Naive thymus-derived CD4-positive, alpha-beta T cell (primary cell): Measurements from ENCODE around the gene SYS1. TPM values are rescaled to one million over a fixed set of nuclear protein-coding genes. Genes with fewer than 3 reads are reported as not detected.

Source experiments
- ATAC-seq: fragments of 150-1000 bp; cut with Tn5 transposase; 2 replicates; pipeline ENCODE4 v1.10.0; 2021; ENCODE audit warnings: mild to moderate bottlenecking, moderate library complexity
- CTCF ChIA-PET: fragments of 350-600 bp; sonication (Branson Sonifier 250); formaldehyde crosslinking; loops from one replicate; lab custom pipeline; 2021; ENCODE audit warnings: antibody characterized with exemption; lab: Charles Lee
- POLR2A ChIA-PET: fragments of 350-600 bp; sonication (Branson Sonifier 250); formaldehyde crosslinking; loops from one replicate; lab custom pipeline; 2021; ENCODE audit warnings: antibody characterized with exemption, inconsistent platforms; lab: Charles Lee
- DNase-seq, 9 donors: peaks; one replicate each; pipeline versions ENCODE4 v3.0.0 to v3.0.0-alpha.2; 2020 to 2022; ENCODE audit warnings: mixed read lengths in 1 of 9
- H3K27ac ChIP-seq: one replicate; pipeline ENCODE4 v1.7.0; 2013; ENCODE audit warnings: mild to moderate bottlenecking, low read depth, low read length, moderate library complexity
- H3K27me3 ChIP-seq, 2 donors: one replicate each; pipeline ENCODE4 v1.7.0; 2013; ENCODE audit warnings: low read length in 2 of 2, mild to moderate bottlenecking in 2 of 2, moderate library complexity in 2 of 2; ENCODE audit not compliant: control insufficient read depth in 2 of 2, insufficient read depth in 2 of 2
- H3K36me3 ChIP-seq, 3 experiments: 1 replicate in 2 of 3; 2 replicates in 1 of 3; pipeline ENCODE4 v1.7.0; 2013; ENCODE audit warnings: low read length in 3 of 3, mild to moderate bottlenecking in 3 of 3, moderate library complexity in 1 of 3; ENCODE audit not compliant: insufficient read depth in 3 of 3, control insufficient read depth in 2 of 3
- H3K4me1 ChIP-seq, 2 donors: one replicate each; pipeline ENCODE4 v1.7.0; 2013; ENCODE audit warnings: low read length in 2 of 2, mild to moderate bottlenecking in 2 of 2, moderate library complexity in 1 of 2; ENCODE audit not compliant: control insufficient read depth in 2 of 2, insufficient read depth in 2 of 2
- H3K4me3 ChIP-seq: 2 replicates; pipeline ENCODE4 v1.7.0; 2013; ENCODE audit warnings: mild to moderate bottlenecking, low read length
- H3K9me3 ChIP-seq, 3 experiments: 1 replicate in 2 of 3; 2 replicates in 1 of 3; pipeline ENCODE4 v1.7.0; 2013; ENCODE audit warnings: low read length in 3 of 3; ENCODE audit not compliant: control insufficient read depth in 2 of 3
- H3K27ac Mint-ChIP-seq, 9 donors: one replicate each; pipeline ENCODE4 v1.8.0; 2020 to 2022; ENCODE audit warnings: mixed read lengths in 9 of 9, mild to moderate bottlenecking in 8 of 9, moderate library complexity in 5 of 9, inconsistent platforms in 2 of 9
- H3K27me3 Mint-ChIP-seq, 5 donors: one replicate each; pipeline ENCODE4 v1.8.0; 2021 to 2022; ENCODE audit warnings: mixed read lengths in 5 of 5, mild to moderate bottlenecking in 1 of 5
- H3K36me3 Mint-ChIP-seq, 5 donors: one replicate each; pipeline ENCODE4 v1.8.0; 2020 to 2022; ENCODE audit warnings: mixed read lengths in 5 of 5, mild to moderate bottlenecking in 3 of 5, inconsistent platforms in 1 of 5
- H3K4me1 Mint-ChIP-seq, 7 donors: one replicate each; pipeline ENCODE4 v1.8.0; 2020 to 2022; ENCODE audit warnings: mixed read lengths in 7 of 7, mild to moderate bottlenecking in 3 of 7, inconsistent platforms in 1 of 7
- H3K4me3 Mint-ChIP-seq, 10 donors: one replicate each; pipeline ENCODE4 v1.8.0; 2020 to 2022; ENCODE audit warnings: mild to moderate bottlenecking in 10 of 10, mixed read lengths in 10 of 10, moderate library complexity in 6 of 10, inconsistent platforms in 2 of 10
- H3K9me3 Mint-ChIP-seq, 11 donors: one replicate each; pipeline ENCODE4 v1.8.0; 2020 to 2022; ENCODE audit warnings: mixed read lengths in 11 of 11, mild to moderate bottlenecking in 4 of 11, inconsistent platforms in 1 of 11, moderate library complexity in 1 of 11
- intact Hi-C, 2 donors: fragments of 100-400 bp; cut with micrococcal nuclease; formaldehyde crosslinking; loops; one replicate each; pipeline ENCODE4 v1.15.1; 2023
- polyA plus RNA-seq, 2 donors: library from polyadenylated mRNA; unstranded; fragments of 300-500 nt; fragmentation: Illumina TruSeq; gene quantifications; one replicate each; pipeline ENCODE4 v1.2.3, GENCODE V29; 2021
- total RNA-seq, 6 experiments: library from RNA in 5 of 6; stranded (reverse) in 5 of 6; gene quantifications; 1 replicate in 5 of 6; 2 replicates in 1 of 6; pipeline ENCODE4 v1.2.3 and lab custom pipeline; 2021 to 2026

Gene SYS1
- total and polyA plus RNA-seq, 7 experiments from 2014 or later: 23.9 to 111 (median 62.0) TPM

DNA sequence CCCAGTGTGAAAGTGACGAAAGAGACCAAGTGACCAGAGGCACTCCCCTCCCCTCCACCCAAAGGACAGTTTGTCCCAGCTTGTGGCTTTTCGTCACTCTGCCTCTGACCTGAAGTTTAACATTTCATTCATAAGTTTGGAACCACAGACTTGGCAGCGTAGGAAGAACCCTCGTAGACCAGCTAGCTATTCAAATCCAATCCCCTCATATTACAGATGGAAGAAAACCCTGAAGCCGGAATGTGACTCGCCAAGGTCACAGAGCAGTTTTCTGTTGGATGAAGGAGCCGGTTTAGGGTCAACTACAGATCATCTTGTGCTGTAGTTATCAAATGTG, 3.9 kb upstream of the SYS1 start:
- Mint-ChIP-seq H3K9me3 (peaks cover 0 to 4% (median 0%) of the 10 kb centered on the region in 11 donors), H3K4me1 (peaks cover 3 to 61% (median 13%) of the 10 kb centered on the region in 7 donors), H3K27ac (peak overlapping the region in 2 of 9 donors; percentile 23 to 39), H3K36me3 (peaks cover 0 to 4% (median 0%) of the 10 kb centered on the region in 5 donors), H3K4me3 (no peak overlapping the region), H3K27me3 (peaks cover 0 to 2% (median 0%) of the 10 kb centered on the region in 5 donors)
- Histone ChIP-seq H3K4me3 (no peak overlapping the region), H3K27me3 (no peaks in the 10 kb centered on the region), H3K9me3 (no peaks in the 10 kb centered on the region), H3K36me3 (peaks cover 0 to 7% (median 0%) of the 10 kb centered on the region in 3 experiments), H3K27ac (no peak overlapping the region), H3K4me1 (peaks cover 3 to 4% of the 10 kb centered on the region in 2 donors)
- intact Hi-C loops: no loop called here
- no peak for ATAC-seq
- no peak for DNase-seq
- POLR2A ChIA-PET: interaction anchor here (1.5 kb wide), 1 partner anchor 78 kb away, joined by 11 read pairs; no protein-coding TSS in a partner anchor
- CTCF ChIA-PET: interaction anchor here (0.6 to 9.2 kb wide), 7 partner anchors 15 to 494 kb away, joined by 3 to 146 read pairs (median 3); no protein-coding TSS in a partner anchor

DNA sequence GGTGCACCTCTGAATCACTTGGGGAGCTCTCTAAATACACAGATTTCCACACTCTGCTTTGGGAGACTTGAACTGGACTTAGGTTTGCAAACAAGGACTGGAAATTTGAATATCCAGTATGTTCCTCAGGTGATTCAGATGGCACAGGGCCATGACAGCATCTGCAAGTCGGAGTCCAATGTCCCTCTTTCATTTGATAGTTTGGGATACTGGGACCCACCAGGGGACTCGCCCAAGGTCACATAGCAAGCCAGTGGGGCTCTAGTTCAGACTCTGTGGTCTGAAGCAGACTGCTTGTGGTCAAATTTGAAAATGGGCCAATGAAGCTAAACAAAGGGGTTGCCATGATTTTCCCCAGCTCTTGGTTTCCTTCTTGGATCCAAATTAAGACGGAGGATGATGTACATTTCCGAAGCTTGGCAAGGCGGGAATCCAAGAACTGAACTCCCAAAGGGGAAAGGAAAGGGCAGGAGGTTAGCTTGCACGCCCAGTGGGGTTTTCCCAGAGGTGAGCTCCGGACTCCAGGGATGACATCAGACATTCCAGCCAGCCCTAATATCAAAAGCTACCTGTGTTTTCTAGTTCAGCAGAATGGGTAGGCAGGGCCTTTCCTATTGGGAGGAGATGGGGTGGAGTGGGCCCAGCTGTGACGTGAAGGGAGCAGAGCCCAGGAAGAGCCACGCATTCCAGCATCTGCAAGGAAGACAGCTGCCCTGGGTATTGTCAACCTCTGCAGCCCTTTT, 3.4 kb upstream of the SYS1 start:
- Mint-ChIP-seq H3K9me3 (peaks cover 0 to 4% (median 0%) of the 10 kb centered on the region in 11 donors), H3K4me1 (peaks cover 5 to 57% (median 17%) of the 10 kb centered on the region in 7 donors), H3K27me3 (peaks cover 0 to 2% (median 0%) of the 10 kb centered on the region in 5 donors), H3K27ac (no peak overlapping the region), H3K36me3 (peaks cover 0 to 6% (median 0%) of the 10 kb centered on the region in 5 donors), H3K4me3 (no peak overlapping the region)
- no peaks in the 10 kb centered on the region for H3K9me3 ChIP-seq
- ATAC-seq (no peak), DNase-seq (no peak)
- intact Hi-C loops: loop anchor here (5.0 to 10.0 kb wide), 4 partner anchors 395 to 1902 kb away; partner anchors contain the start of genes STK4 (in 2 of the 2), TOMM34 (in 2 of the 2), DNTTIP1 (in 1 of the 2) and SRSF6 (in 1 of the 2)
- no peak overlapping the region for H3K4me3 ChIP-seq
- peaks cover 0 to 7% (median 0%) of the 10 kb centered on the region in 3 experiments for H3K36me3 ChIP-seq
- ChIA-PET POLR2A (interaction anchor here (1.4 to 1.5 kb wide), 2 partner anchors 78 to 93 kb away, joined by 4 to 11 read pairs; no protein-coding TSS in a partner anchor), CTCF (interaction anchor here (0.6 to 9.2 kb wide), 7 partner anchors 14 to 411 kb away, joined by 3 to 146 read pairs (median 4); no protein-coding TSS in a partner anchor)
- H3K27me3 ChIP-seq: no peaks in the 10 kb centered on the region
- H3K27ac ChIP-seq: no peak overlapping the region
- peaks cover 6 to 7% of the 10 kb centered on the region in 2 donors for H3K4me1 ChIP-seq

DNA sequence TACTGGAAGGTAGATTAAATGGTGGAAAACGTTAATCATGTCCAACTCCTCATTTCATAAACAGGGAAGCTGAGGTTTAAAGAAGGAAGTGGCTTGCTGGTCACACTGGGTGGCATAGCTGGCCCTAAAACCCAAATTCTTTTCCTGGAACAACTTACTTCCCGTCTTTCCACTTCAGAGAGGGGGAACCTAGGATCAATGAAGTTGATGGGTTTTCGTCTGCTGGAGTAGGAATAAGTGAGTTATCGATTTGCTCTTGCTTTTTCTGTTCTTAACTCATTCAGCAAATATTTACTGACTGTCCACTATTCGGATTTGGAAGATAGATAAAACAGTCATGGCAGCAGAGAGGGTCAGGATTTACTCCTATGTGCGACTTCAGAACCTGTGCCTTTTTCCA, 1.2 kb upstream of the SYS1 start:
- H3K4me1 ChIP-seq: peaks cover 16 to 18% of the 10 kb centered on the region in 2 donors
- peaks cover 15 to 54% (median 35%) of the 10 kb centered on the region in 7 donors for H3K4me1 Mint-ChIP-seq
- no peaks in the 10 kb centered on the region for H3K27me3 ChIP-seq
- H3K27ac ChIP-seq: no peak overlapping the region
- POLR2A ChIA-PET: interaction anchor here (0.6 to 6.1 kb wide), 5 partner anchors 11 to 75 kb away, joined by 5 to 96 read pairs (median 55); partner anchors contain the start of gene PIGT
- H3K36me3 ChIP-seq: peaks cover 0 to 26% (median 9%) of the 10 kb centered on the region in 3 experiments
- DNase-seq (no peak), ATAC-seq (no peak)
- peaks cover 0 to 2% (median 0%) of the 10 kb centered on the region in 5 donors for H3K27me3 Mint-ChIP-seq
- peaks cover 0 to 19% (median 2%) of the 10 kb centered on the region in 5 donors for H3K36me3 Mint-ChIP-seq
- H3K9me3 ChIP-seq: no peaks in the 10 kb centered on the region
- H3K4me3 Mint-ChIP-seq: no peak overlapping the region
- H3K4me3 ChIP-seq: no peak overlapping the region
- intact Hi-C loops: loop anchor here (1.0 to 10.0 kb wide), 10 partner anchors 42 to 1904 kb away; partner anchors contain the start of genes DNTTIP1 (in 2 of the 2), STK4 (in 2 of the 2), TOMM34 (in 2 of the 2) and WFDC3 (in 2 of the 2)
- peaks cover 0 to 4% (median 0%) of the 10 kb centered on the region in 11 donors for H3K9me3 Mint-ChIP-seq
- CTCF ChIA-PET: interaction anchor here (0.7 to 9.2 kb wide), 12 partner anchors 10 to 409 kb away, joined by 3 to 146 read pairs (median 6); partner anchors contain the start of gene PIGT
- peak overlapping the region in 2 of 9 donors; percentile 13 to 14 for H3K27ac Mint-ChIP-seq

DNA sequence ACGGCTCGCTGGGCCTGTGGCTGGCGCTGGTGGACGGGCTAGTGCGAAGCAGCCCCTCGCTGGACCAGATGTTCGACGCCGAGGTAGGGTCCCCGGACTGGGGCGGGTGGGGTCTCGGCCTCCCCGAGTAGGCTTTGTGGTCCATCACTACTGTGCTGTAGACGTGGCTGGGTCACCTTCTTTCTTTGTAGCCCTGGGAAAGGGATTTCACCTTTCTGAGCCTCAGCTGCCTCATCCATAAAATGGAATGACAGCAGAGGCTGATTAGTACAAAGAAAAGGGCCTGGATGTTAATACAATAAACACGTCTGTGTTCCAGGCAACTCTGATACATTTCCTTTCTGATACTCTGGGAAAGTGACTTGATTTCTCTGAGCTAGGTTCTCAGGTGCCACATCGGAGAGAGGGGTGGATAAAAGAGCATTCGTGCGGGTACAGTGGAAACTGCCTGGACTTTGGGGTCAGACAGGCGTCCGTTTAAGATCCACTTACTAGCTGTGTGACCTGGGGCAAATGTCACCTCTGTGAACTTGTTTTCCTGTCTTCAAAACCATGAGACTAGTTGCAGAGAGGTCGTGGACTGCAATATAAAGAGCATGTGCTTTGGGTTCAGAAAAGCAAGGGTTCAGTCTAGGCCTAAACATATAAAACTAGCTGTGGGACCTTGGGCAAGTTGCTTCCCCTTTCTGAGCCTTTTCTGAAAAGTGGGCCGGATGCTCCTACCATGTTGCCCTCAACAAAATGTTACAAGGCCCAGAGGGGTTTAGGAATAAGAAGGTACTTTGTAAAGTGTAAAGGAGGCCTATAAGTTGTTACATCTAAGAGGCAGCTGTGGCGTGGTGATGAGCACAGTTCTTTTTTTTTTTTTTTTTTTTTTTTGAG, 896 bp downstream of the SYS1 start:
- H3K27ac ChIP-seq: peak overlapping the region; percentile 99

DNA sequence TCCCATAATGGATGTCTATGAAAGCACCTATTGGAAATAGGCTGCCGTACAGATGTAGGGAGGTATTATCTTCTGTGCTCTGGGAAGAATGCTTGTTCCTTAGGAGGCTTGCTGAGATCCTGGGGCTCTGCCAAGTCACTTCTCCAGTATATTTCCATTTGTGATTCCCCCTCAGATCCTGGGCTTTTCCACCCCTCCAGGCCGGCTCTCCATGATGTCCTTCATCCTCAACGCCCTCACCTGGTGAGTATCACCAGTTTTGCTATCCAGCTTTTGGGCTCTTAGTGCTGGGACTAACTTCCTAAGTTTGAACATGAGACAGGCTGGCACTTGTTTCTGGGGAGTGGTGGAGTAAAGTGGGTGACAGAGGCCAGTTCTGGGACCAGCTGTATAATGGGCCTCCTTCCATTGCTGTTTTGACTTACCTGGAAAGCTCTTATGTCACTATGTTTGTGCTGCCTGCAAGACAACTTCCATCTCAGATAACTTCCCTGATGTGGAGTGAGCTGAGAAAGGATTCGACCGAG, 2.6 kb downstream of the SYS1 start:
- intact Hi-C loops: loop anchor here (10.0 kb wide), 1 partner anchor 401 kb away; the partner anchor contains the start of genes STK4 (in 2 of the 2) and TOMM34 (in 2 of the 2)
- ATAC-seq: no peak
- H3K27me3 Mint-ChIP-seq: peaks cover 0 to 2% (median 0%) of the 10 kb centered on the region in 5 donors
- peaks cover 32 to 65% (median 61%) of the 10 kb centered on the region in 7 donors for H3K4me1 Mint-ChIP-seq
- ChIA-PET POLR2A (interaction anchor here (0.6 to 6.1 kb wide), 5 partner anchors 7 to 71 kb away, joined by 3 to 96 read pairs (median 55); partner anchors contain the start of gene PIGT), CTCF (interaction anchor here (1.0 to 9.2 kb wide), 4 partner anchors 9 to 406 kb away, joined by 3 to 146 read pairs (median 6); no protein-coding TSS in a partner anchor)
- Histone ChIP-seq H3K4me3 (no peak overlapping the region), H3K4me1 (peaks cover 36 to 41% of the 10 kb centered on the region in 2 donors), H3K27ac (peak overlapping the region; percentile 26), H3K9me3 (no peaks in the 10 kb centered on the region), H3K36me3 (peaks cover 0 to 46% (median 17%) of the 10 kb centered on the region in 3 experiments), H3K27me3 (no peaks in the 10 kb centered on the region)
- peaks cover 0 to 4% (median 0%) of the 10 kb centered on the region in 11 donors for H3K9me3 Mint-ChIP-seq
- peak in 1 of 9 donors; percentile 15 for DNase-seq
- H3K36me3 Mint-ChIP-seq: peaks cover 0 to 37% (median 6%) of the 10 kb centered on the region in 5 donors
- H3K27ac Mint-ChIP-seq: peak overlapping the region in 6 of 9 donors; percentile 39 to 68 (median 57)
- peak overlapping the region in 9 of 10 donors; percentile 3 to 98 (median 55) for H3K4me3 Mint-ChIP-seq

More for the DNA sequence above, 896 bp downstream of the SYS1 start:
- peaks cover 0 to 36% (median 6%) of the 10 kb centered on the region in 5 donors for H3K36me3 Mint-ChIP-seq
- H3K4me1 ChIP-seq: peaks cover 31 to 38% of the 10 kb centered on the region in 2 donors
- H3K36me3 ChIP-seq: peaks cover 0 to 46% (median 17%) of the 10 kb centered on the region in 3 experiments
- no peaks in the 10 kb centered on the region for H3K27me3 ChIP-seq
- H3K27me3 Mint-ChIP-seq: peaks cover 0 to 2% (median 0%) of the 10 kb centered on the region in 5 donors
- ChIA-PET POLR2A (interaction anchor here (0.6 to 6.1 kb wide), 19 partner anchors 9 to 1737 kb away, joined by 3 to 96 read pairs (median 6); partner anchors contain the start of genes DBNDD2 and PIGT), CTCF (interaction anchor here (0.7 to 9.2 kb wide), 16 partner anchors 8 to 904 kb away, joined by 3 to 146 read pairs (median 7); partner anchors contain the start of gene PIGT)
- H3K4me3 Mint-ChIP-seq: peak overlapping the region; percentile 83 to 100 (median 97)
- H3K4me1 Mint-ChIP-seq: peaks cover 32 to 57% (median 55%) of the 10 kb centered on the region in 7 donors
- intact Hi-C loops: loop anchor here (1.0 to 10.0 kb wide), 19 partner anchors 9 to 1907 kb away; partner anchors contain the start of genes DNTTIP1 (in 2 of the 2), PIGT (in 2 of the 2), STK4 (in 2 of the 2) and TOMM34 (in 2 of the 2)
- H3K27ac Mint-ChIP-seq: peak overlapping the region; percentile 92 to 100 (median 99)
- H3K9me3 Mint-ChIP-seq: peaks cover 0 to 4% (median 0%) of the 10 kb centered on the region in 11 donors
- DNase-seq (peak in 2 of 9 donors; percentile 17), ATAC-seq (no peak)
- H3K4me3 ChIP-seq: peak overlapping the region; percentile 92
- no peaks in the 10 kb centered on the region for H3K9me3 ChIP-seq
